Activated T-cell treated with anti-CD3 and anti-CD28 coated beads, Interleukin-2, amount 50 U/mL, for 4 hours (primary cell): ENCODE data around the gene TPD52L2. TPM values are rescaled to one million over a fixed set of nuclear protein-coding genes. Genes with fewer than 3 reads are reported as not detected.

Source experiments
- ATAC-seq, 2 donors: fragments of 200-7000 bp; cut with Tn5 transposase; one replicate each; pipeline ENCODE4 v1.10.0; 2021
- DNase-seq: peaks from one replicate; pipeline ENCODE4 v3.0.0-alpha.2; 2020
- H3K27me3 Mint-ChIP-seq: one replicate; pipeline ENCODE4 v1.8.0; 2021; ENCODE audit warnings: low read depth, mixed read lengths
- H3K36me3 Mint-ChIP-seq: one replicate; pipeline ENCODE4 v1.8.0; 2022; ENCODE audit warnings: mixed read lengths; ENCODE audit not compliant: insufficient read depth
- H3K4me1 Mint-ChIP-seq: one replicate; pipeline ENCODE4 v1.8.0; 2021; ENCODE audit warnings: low read depth, mixed read lengths
- H3K4me3 Mint-ChIP-seq: one replicate; pipeline ENCODE4 v1.8.0; 2021; ENCODE audit warnings: mild to moderate bottlenecking, moderate library complexity, mixed read lengths
- H3K9me3 Mint-ChIP-seq: one replicate; pipeline ENCODE4 v1.8.0; 2021; ENCODE audit warnings: mixed read lengths
- total RNA-seq, 3 donors: library from RNA; stranded (reverse); gene quantifications; one replicate each; pipeline ENCODE4 v1.2.1, GENCODE V29; 2021

The TPD52L2 gene
- total RNA-seq, 3 donors from 2014 or later: 87.4 to 95.0 (median 89.3) TPM

DNA sequence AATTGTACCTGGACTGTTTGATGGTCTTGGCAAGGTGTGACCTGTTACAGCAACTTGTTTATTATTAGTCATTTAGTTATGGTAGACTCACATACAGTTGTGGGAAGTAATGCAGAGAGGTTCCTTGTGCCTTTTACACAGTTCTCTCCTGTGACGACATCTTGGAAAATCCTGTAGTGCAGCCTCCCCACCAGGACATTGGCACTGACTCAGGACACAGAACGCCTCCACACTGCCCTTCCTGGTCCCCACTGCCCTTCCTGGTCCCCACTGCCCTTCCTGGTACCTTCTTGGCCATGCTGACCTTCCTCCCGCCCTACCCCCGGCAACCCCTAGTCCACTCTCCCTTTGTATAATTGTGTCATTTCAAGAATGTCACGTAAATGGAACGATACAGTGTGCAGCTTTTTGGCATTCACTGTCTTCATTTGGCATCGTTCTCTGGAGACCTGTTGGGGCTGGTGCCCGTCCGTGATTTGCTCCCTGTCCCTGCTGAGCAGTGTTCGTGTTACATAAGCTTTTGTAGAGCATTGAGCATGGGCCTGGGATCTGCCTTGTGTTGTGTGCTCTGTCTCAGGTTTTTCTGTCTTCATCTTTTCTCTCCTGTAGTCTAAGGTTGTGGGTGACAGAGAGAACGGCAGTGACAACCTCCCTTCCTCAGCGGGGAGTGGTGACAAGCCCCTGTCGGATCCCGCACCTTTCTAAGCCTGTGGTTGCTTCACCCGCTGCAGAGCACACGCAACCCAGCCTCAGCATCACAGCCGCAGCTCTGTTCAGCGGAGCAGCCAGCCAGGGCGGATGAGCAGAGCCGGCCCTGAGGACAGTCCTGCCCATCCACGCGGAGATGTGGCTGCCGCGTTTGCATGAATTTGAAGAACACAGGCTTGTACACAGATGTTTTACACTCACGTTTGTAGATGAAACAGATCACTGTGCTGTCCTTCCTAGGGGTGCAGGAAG, 24.5 kb downstream of the TPD52L2 start:
- peaks cover 5% of the 10 kb centered on the region for H3K4me1 Mint-ChIP-seq
- no peak for DNase-seq
- H3K4me3 Mint-ChIP-seq: no peak overlapping the region
- H3K36me3 Mint-ChIP-seq: peaks cover 11% of the 10 kb centered on the region
- no peaks in the 10 kb centered on the region for H3K27me3 Mint-ChIP-seq
- no peak for ATAC-seq
- H3K9me3 Mint-ChIP-seq: no peaks in the 10 kb centered on the region

DNA sequence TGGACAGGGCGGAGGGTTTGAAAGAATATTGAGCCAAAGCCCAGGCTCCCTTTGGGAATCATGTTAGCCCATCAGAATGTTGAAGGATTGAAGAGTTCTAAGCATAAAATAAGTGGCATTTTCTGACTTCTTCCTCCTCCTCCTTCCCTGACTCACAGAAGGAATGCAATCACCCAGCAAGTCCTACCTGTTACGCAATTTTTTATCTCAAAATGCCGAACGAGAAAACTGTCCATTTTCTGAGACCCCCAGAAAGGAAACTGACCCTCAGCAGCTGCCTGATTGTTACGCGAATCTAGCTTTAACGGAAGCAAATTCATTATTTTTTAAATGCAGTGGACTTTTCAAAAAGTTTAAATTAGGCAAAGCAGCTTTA, 25.1 kb downstream of the TPD52L2 start:
- Mint-ChIP-seq H3K4me3 (no peak overlapping the region), H3K27me3 (no peaks in the 10 kb centered on the region), H3K4me1 (peaks cover 7% of the 10 kb centered on the region), H3K9me3 (no peaks in the 10 kb centered on the region), H3K36me3 (peaks cover 7% of the 10 kb centered on the region)
- ATAC-seq (no peak), DNase-seq (no peak)

DNA sequence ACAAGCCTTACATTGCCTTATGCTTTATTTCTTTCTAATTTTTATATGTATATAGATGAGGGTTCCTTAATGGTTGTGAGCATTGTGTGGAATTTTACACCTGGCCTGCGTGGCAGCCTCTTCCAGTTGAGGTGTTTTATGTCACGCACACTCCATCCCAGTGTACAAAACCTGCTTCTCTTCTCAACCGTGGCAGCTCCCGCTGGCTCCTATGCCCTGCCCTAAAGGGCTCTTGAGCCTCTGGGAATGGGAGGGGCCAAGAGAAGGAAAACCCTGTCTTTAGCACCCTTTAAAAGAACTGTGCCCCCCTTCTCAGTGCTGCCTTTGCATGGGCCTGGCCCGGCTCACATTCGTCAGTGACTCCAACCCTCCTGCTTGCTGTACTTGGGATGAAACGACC, 25.5 kb downstream of the TPD52L2 start:
- Mint-ChIP-seq H3K27me3 (no peaks in the 10 kb centered on the region), H3K36me3 (peaks cover 7% of the 10 kb centered on the region), H3K9me3 (no peaks in the 10 kb centered on the region), H3K4me3 (no peak overlapping the region), H3K4me1 (peaks cover 7% of the 10 kb centered on the region)
- no peak for ATAC-seq
- DNase-seq: no peak

DNA sequence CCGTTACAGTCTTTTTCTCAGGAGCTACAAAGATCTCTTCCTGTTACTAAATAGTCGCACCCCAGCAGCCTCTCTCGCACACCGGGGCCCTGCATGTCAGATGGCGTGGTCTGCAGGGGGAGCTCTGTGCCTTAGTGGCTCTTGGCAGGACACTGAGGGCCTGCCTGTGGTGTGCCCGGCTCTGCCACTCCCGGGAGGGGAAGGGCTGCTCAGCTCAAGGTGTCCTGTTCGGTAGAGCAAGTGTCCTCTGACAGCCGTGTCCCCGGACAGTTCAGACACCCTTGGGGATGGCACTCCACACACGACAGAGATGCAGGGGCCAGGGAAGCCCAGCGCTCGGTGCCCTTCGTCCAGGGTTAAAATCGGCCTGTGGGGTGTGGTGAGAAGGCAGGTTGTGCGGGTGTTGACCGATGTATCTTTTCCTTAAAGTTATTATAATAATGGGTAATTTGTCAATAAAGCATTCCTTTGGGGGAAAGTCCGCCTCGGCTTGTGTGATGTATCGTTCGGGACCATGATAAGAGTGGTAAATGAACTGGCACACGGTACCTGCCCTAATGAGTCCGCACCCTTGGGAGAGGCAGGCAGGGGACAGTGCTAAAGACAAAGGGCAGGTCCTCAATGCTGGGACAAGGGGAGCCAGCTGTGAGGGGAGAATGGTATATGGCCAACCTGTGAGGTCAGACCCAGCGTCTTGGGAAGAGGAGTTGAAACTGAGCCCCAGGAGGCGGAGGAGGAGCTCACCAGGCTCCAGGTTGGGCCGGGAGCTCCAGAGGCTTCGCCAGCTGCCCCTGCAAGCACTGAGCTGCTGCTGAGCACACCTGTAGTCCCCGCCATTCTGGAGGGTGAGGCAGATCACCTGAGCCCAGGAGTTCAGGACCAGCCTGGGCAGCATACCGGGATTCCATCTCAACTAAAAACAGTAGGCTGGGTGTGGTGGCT, 26.3 kb downstream of the TPD52L2 start:
- ATAC-seq (no peak), DNase-seq (no peak)
- Mint-ChIP-seq H3K9me3 (no peaks in the 10 kb centered on the region), H3K36me3 (peaks cover 7% of the 10 kb centered on the region), H3K4me1 (peaks cover 14% of the 10 kb centered on the region), H3K4me3 (no peak overlapping the region), H3K27me3 (no peaks in the 10 kb centered on the region)

DNA sequence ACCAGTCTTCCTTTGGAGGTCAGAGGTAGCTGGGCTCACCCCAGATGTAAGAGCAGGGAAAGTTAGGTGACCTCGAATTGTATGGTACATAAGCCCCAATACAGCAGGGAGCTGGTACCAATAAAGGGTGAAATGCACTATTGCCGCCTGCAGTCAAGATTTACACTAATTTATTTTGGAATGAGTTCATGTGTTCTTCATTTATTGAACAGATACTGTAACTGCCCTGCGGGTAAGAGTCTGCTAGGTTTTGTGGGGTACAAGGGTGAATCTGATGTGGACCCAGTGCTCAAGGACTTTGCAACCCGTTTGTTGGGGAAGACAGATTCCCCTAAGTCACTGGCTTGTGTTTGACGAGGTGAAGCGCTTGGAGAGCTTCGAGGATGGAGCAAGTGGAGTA, 27.3 kb downstream of the TPD52L2 start:
- no peak for ATAC-seq
- no peak overlapping the region for H3K4me3 Mint-ChIP-seq
- no peaks in the 10 kb centered on the region for H3K9me3 Mint-ChIP-seq
- H3K4me1 Mint-ChIP-seq: peaks cover 22% of the 10 kb centered on the region
- H3K27me3 Mint-ChIP-seq: no peaks in the 10 kb centered on the region
- peaks cover 6% of the 10 kb centered on the region for H3K36me3 Mint-ChIP-seq
- DNase-seq: no peak

DNA sequence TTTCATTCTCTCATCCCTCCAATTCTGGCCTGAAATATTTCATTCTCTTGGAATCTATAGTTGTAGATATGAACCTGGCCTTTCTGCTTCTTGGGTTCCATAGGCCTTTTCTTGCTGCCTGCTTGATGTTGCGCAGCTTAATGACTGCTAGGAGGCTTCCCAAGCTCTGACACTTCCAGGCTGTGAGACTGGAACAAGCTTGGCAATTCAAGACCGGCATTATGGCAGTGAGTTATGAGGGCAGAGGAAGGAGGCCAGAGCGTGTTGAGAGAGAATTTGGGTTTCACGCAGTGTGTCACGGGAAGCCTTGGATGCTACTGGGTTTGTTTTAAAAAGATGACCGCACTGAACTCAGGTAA, 28.9 kb downstream of the TPD52L2 start:
- ATAC-seq (no peak), DNase-seq (no peak)
- Mint-ChIP-seq H3K4me1 (peaks cover 36% of the 10 kb centered on the region), H3K9me3 (no peaks in the 10 kb centered on the region), H3K27me3 (no peaks in the 10 kb centered on the region), H3K36me3 (peaks cover 8% of the 10 kb centered on the region), H3K4me3 (peak overlapping the region; percentile 76)

DNA sequence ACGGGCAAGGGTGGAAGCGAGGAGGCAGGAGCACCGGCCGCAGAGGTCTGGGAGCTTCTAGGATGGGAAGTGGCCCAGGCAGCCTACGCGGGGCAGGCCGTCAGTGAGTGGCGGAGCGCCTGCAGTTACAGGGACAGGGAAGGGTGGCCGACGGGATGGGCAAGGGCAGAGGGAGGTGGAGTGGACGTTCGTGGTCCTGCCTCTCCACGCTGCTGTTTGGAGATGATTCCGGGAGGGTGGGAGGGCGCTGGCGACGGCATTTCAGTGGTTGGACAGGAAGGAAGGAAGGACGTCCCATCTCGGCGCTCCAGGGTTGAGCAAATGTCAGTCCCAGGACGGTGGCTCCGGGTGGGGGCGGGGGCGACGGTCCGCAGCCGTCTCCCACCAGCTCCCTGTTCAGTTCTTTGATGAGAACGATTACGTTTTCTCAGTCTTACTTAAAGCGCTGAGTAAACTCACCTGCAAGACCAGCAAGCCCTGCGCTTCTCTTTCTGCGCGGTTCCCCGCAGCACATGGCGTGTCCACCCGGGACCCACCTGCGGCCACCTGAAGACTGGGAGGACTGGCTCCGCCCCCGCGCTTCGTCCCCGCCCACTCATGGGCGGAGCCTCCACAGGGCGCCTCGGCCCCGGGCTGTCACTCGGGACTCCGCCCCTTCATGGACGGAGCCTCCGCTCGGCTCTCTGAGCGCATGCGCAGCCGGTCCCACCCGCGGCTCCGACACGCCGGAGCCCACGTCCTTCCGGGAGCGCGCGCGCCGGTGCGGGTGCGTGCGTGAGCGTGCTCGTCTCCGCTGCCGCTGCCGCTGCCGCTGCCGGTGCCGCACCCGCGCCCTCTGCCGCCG, 29.5 kb downstream of the TPD52L2 start, which contains the start of gene DNAJC5:
Gene DNAJC5, plus strand, starts transcription at position 769 of the 844 bp plus-strand sequence. CDS start 33,220 bp downstream, outside the sequence.
- Mint-ChIP-seq H3K27me3 (no peaks in the 10 kb centered on the region), H3K4me1 (peaks cover 41% of the 10 kb centered on the region), H3K4me3 (peak within 1 kb of the TSS; percentile 95), H3K9me3 (no peaks in the 10 kb centered on the region), H3K36me3 (peaks cover 10% of the 10 kb centered on the region)
- DNase-seq: peak; percentile 96
- peak; percentile 84 to 88 for ATAC-seq

DNA sequence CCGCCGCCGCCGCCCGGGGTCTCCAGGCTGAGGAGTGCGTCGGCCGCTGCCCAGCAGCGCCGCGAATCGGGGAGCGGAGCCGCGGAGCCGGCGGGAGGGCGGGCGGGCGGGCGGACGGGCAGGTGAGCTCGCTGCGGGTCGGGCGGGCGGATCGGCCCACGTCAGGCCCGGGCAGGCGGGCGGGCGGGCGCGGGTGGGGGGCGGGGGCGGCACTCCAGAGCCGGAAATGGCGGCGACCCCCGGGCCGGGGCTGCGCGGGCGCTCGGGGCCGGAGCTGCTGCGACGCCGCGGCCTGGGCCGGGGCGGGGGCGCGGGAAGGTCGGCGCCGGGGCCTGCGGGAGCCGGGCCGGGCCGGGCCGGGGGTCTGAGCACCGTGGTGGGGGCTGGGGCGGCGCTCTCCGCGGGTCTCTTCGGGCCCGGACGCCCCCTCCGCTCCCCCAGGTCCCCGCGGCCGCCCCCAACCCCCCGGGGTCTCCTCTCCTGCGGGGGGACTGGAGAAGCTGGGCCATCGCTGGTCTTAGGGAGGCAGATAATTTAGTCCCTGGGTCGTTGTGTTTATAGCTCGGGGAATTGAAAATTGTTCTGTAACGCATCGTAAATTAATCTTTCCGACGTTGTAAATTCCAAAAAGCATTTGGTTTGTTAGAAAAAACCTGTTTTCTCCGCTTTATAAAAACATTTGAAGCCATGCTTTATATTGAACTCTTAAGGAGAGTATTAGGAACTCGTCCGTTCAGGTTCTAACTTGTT, 30.3 kb downstream of the TPD52L2 start:
- DNase-seq: no peak
- Mint-ChIP-seq H3K27me3 (no peaks in the 10 kb centered on the region), H3K4me1 (peaks cover 42% of the 10 kb centered on the region), H3K4me3 (peak overlapping the region; percentile 95), H3K36me3 (peaks cover 8% of the 10 kb centered on the region), H3K9me3 (no peaks in the 10 kb centered on the region)
- ATAC-seq: peak in 1 of 2 donors; percentile 19

DNA sequence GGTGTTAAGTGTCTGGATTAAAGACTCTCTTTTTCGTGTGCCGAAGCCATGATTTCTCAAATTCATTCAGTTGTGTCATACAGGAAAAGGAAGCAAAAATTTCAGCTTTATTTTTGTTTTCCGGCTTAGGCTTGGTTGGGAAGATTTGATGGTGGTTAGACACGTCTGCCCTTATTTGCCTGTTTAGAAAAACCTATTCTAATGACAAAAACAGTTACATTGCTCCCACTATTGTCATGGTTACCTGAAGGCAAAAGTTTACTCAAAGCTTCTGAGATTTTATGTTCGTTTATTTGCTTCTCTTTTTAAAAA, 30.8 kb downstream of the TPD52L2 start:
- H3K4me3 Mint-ChIP-seq: peak overlapping the region; percentile 95
- no peaks in the 10 kb centered on the region for H3K9me3 Mint-ChIP-seq
- H3K36me3 Mint-ChIP-seq: peaks cover 8% of the 10 kb centered on the region
- no peaks in the 10 kb centered on the region for H3K27me3 Mint-ChIP-seq
- ATAC-seq: no peak
- no peak for DNase-seq
- peaks cover 46% of the 10 kb centered on the region for H3K4me1 Mint-ChIP-seq

DNA sequence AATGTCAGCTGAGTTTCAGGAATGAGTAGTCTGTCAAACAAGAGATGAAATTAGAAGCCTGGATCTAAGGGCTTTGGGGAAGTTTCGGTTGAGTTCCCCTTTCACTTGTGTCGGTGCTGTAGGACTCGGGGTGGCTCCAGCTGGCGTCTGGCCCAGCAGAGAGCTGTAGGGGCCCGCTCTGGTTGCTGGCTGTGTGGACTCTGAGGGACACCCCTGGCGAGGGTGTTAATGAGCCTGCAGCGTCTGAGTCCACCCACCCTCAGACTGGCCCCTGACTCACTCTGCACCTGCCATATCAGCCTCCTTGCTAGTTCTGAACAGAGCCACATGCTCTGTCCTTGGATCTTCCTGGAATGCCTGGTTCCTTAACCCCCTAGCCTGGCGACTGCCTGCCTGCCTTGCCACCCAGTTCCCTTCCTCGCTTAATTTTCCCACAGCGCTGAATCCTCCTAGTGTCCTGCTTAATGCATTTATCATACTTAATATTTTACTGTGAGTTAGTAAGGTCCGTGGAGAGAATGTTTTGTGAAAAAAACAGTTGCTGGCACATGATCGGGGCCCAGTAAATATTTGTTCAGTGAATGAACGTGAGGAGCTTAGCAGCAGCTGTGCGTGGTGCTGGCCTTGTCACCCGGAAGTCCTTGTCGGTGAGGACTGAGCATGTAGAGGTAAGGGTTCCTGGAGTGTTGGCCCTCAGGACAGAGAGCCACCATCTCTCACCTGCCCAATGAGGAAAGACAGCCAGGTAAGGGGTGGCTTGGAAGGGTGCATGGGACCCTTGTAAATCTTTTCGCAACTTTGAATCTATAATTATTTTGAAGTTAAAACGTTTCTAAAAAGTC, 31.4 kb downstream of the TPD52L2 start:
- H3K4me3 Mint-ChIP-seq: peak overlapping the region; percentile 95
- H3K36me3 Mint-ChIP-seq: peaks cover 8% of the 10 kb centered on the region
- no peaks in the 10 kb centered on the region for H3K27me3 Mint-ChIP-seq
- H3K4me1 Mint-ChIP-seq: peaks cover 52% of the 10 kb centered on the region
- H3K9me3 Mint-ChIP-seq: no peaks in the 10 kb centered on the region
- DNase-seq (no peak), ATAC-seq (peak; percentile 35 to 38)

DNA sequence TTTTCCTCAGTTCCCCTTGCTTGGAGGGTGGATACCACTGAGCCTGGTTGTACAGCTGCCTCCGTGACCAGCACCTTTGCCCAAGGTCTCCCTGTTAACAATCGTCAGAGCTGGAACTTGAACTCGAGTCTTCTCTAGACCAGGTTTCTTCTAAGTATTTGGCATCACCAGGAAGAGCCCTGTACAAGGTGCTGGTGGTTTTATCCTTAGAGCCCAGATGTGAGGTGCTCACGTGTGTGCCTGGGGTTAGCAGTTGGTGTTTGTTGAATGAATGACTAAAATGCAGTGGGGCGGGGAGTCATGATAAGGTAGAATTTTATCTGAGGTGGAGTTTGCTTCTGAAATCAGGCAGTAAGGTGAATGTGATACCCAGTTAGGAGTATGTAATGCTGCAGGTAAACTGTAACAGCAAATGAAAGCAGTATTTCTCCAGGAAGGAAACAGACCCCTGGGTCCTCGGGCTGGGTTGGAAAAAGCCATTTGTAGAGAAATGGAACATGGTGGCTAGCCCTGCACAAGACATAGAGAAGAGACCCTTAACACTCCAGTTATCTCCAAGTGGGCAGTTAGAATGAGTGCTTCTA, 33.0 kb downstream of the TPD52L2 start:
- Mint-ChIP-seq H3K4me1 (peaks cover 61% of the 10 kb centered on the region), H3K4me3 (no peak overlapping the region)
- ATAC-seq: no peak

DNA sequence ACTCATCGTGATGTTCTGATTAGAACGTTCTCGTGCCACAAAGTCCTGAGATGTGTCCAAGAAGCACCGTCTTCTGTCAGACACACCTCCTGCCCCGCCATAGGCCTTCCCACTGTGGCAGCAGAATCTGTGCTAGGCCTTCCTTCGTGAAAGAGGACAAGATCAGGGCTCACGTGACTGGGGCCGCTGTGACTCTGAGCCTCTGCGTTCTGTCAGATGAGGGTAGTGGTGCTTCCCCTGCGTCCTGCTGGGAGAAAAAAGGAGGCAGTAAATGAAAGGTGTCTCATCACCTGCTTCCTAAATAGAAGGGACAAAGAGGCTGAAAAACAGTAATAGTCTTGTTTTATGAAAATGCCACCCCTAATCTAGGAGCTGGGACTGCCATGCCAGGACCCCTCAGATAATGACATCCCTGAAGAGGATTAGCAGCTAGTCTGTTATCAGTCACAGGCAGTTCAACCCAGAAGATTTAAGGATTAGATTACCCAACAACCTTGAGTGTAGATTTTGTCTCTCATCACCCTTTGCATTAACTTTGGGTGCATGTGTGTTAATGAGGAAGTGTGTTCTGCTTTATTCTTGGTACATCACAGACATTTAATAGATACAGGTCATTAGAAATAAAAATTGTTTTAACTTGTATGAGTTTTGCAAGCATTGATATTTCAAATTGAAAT, 34.0 kb downstream of the TPD52L2 start:
- no peak for ATAC-seq

More for the DNA sequence above, 33.0 kb downstream of the TPD52L2 start:
- no peaks in the 10 kb centered on the region for H3K27me3 Mint-ChIP-seq
- no peak for DNase-seq
- H3K36me3 Mint-ChIP-seq: peaks cover 9% of the 10 kb centered on the region
- H3K9me3 Mint-ChIP-seq: no peaks in the 10 kb centered on the region

More for the DNA sequence above, 34.0 kb downstream of the TPD52L2 start:
- DNase-seq: no peak
- Mint-ChIP-seq H3K9me3 (no peaks in the 10 kb centered on the region), H3K4me3 (no peak overlapping the region), H3K27me3 (no peaks in the 10 kb centered on the region), H3K36me3 (peaks cover 10% of the 10 kb centered on the region), H3K4me1 (peaks cover 67% of the 10 kb centered on the region)
